ENCODE data around the gene RASA3. TPM values are rescaled to one million over a fixed set of nuclear protein-coding genes. Genes with fewer than 3 reads are reported as not detected.

The RASA3 gene
- total RNA-seq, 1 donor from 2014 or later: 41.1 TPM

DNA sequence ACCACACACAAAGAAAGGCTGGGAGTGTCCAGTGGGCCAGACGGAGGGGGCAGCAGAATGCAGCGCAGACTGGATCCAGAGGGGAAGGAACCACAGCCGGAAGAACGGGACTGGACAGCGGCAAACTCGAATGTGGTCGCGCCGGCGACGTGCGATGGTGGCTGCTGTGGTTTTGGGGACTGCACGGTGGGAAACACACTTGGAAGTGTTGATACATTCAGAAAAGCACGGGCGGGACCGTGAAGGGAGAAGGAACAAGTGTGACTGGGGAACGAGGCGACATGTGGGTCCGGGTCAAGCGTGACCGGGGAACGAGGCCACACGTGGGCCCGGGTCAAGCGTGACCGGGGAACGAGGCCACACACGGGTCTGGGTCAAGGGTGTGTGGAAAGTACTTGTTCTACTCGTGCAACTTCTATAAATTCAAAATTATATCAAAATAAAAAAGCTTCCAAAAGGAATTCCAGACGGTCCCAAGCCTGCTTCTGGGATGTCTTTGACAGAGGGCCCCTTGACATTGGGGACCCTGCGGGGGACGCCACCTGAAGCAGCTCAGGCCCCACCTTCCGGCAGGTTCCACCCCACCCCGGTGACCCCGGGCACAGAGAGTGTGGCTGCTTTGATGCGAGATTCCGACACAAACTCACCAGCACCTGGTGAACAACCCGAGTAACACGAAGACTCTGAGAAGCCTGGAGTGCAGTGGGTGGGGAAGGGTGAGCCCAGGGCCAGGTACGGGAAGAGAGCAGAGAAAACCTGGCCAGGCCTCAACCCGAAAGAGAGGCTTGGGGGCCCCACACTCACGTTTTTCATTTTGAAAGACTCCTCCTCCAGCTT lies 133.4 kb downstream of the RASA3 start:
- TF ChIP-seq, protein P1, sequence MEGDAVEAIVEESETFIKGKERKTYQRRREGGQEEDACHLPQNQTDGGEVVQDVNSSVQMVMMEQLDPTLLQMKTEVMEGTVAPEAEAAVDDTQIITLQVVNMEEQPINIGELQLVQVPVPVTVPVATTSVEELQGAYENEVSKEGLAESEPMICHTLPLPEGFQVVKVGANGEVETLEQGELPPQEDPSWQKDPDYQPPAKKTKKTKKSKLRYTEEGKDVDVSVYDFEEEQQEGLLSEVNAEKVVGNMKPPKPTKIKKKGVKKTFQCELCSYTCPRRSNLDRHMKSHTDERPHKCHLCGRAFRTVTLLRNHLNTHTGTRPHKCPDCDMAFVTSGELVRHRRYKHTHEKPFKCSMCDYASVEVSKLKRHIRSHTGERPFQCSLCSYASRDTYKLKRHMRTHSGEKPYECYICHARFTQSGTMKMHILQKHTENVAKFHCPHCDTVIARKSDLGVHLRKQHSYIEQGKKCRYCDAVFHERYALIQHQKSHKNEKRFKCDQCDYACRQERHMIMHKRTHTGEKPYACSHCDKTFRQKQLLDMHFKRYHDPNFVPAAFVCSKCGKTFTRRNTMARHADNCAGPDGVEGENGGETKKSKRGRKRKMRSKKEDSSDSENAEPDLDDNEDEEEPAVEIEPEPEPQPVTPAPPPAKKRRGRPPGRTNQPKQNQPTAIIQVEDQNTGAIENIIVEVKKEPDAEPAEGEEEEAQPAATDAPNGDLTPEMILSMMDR (IDR thresholded peaks at IDR 0.05; ENCODE audit: insufficient read depth, low read depth, low read length): no peak
- no peak for TF ChIP-seq EZH2 (IDR thresholded peaks at IDR 0.05; ENCODE audit: insufficient read depth, low read length)
- H3K36me3 ChIP-seq (ENCODE audit: insufficient read depth, low read length): peaks cover 22% of the 10 kb centered on the region
- H3K79me2 ChIP-seq (ENCODE audit: insufficient read depth, low read length): no peaks in the 10 kb centered on the region
- FAIRE-seq (no peak), DNase-seq (ENCODE audit: low read depth) (no peak)
- Mint-ChIP-seq H3K27me3 (ENCODE audit: low read depth, unreplicated experiment) (no peaks in the 10 kb centered on the region), H3K36me3 (ENCODE audit: low read depth, unreplicated experiment) (peaks cover 17% of the 10 kb centered on the region), H3K4me1 (ENCODE audit: low read depth, unreplicated experiment) (no peaks in the 10 kb centered on the region), H3K27ac (ENCODE audit: unreplicated experiment) (peak overlapping the region; percentile 62), H3K4me3 (ENCODE audit: unreplicated experiment) (no peak overlapping the region), H3K9me3 (ENCODE audit: unreplicated experiment) (no peaks in the 10 kb centered on the region)
- H3K9ac ChIP-seq (ENCODE audit: low read length): no peak overlapping the region
- no peak overlapping the region for H3K27ac ChIP-seq (ENCODE audit: low read depth, low read length)
- H3K27me3 ChIP-seq (ENCODE audit: insufficient read depth, low read length): no peaks in the 10 kb centered on the region
- peaks cover 14% of the 10 kb centered on the region for H4K20me1 ChIP-seq (ENCODE audit: insufficient read depth, low read length)
- H3K9me3 ChIP-seq (ENCODE audit: insufficient read depth, low read depth, low read length): no peaks in the 10 kb centered on the region
- H3K4me2 ChIP-seq (ENCODE audit: low read length): no peak overlapping the region
- H3K4me1 ChIP-seq (ENCODE audit: insufficient read depth, low read length): no peaks in the 10 kb centered on the region
- no peak overlapping the region for H2AFZ ChIP-seq (ENCODE audit: low read depth, low read length)
- no peak overlapping the region for H3K4me3 ChIP-seq (ENCODE audit: insufficient read depth, low read depth, low read length)

DNA sequence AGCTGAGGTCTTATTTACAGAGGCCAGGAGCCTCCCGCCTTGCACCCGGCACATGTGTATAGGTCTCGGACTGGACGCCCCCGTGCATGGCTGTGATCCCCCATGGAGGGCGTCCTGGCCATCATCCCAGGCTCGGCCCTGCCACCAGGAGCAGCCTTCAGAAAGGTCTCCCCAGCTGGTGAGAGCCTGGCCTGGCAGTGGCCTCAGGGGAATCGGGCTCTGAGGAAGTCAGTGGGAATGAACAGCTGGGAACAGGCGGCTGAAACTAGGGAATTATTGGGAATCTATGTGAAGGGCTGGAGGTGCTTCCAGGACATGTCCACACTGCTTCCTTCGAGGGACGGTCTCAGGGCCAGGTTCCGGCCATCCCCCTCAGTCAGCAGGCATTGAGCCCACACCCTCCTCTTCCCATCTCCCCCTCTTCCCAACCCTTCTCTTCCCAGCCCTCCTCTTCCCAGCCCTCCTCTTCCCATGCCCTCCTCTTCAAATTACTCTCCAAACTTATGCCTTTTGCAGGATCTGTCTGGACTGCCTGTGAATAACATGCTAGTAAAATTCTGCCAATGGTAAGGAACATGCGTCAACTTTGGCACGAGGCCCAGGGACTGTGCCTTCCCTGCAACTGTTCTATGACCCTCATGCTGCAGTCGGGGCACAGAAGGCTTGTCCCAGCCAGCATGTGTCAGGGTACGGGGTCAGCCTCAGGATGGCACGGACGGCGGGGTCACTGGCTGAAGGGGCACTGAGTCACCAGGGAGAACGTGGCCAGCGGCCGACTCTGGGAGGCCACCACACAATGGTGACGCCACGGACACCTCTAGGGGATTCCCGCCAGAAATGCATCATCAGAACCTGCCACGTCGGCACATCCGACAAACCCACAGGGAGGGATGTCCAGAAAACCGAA lies 134.3 kb downstream of the RASA3 start:
- Histone ChIP-seq H3K79me2 (ENCODE audit: insufficient read depth, low read length) (no peaks in the 10 kb centered on the region), H2AFZ (ENCODE audit: low read depth, low read length) (no peak overlapping the region), H3K4me2 (ENCODE audit: low read length) (no peak overlapping the region), H3K9ac (ENCODE audit: low read length) (no peak overlapping the region), H3K4me3 (ENCODE audit: insufficient read depth, low read depth, low read length) (no peak overlapping the region), H3K27ac (ENCODE audit: low read depth, low read length) (no peak overlapping the region), H3K36me3 (ENCODE audit: insufficient read depth, low read length) (peaks cover 23% of the 10 kb centered on the region), H3K4me1 (ENCODE audit: insufficient read depth, low read length) (no peaks in the 10 kb centered on the region), H3K27me3 (ENCODE audit: insufficient read depth, low read length) (no peaks in the 10 kb centered on the region), H4K20me1 (ENCODE audit: insufficient read depth, low read length) (peaks cover 14% of the 10 kb centered on the region), H3K9me3 (ENCODE audit: insufficient read depth, low read depth, low read length) (no peaks in the 10 kb centered on the region)
- no peaks in the 10 kb centered on the region for H3K9me3 Mint-ChIP-seq (ENCODE audit: unreplicated experiment)
- H3K4me3 Mint-ChIP-seq (ENCODE audit: unreplicated experiment): no peak overlapping the region
- FAIRE-seq: no peak
- peaks cover 19% of the 10 kb centered on the region for H3K36me3 Mint-ChIP-seq (ENCODE audit: low read depth, unreplicated experiment)
- no peak overlapping the region for H3K27ac Mint-ChIP-seq (ENCODE audit: unreplicated experiment)
- no peak for TF ChIP-seq EZH2 (IDR thresholded peaks at IDR 0.05; ENCODE audit: insufficient read depth, low read length)
- TF ChIP-seq, protein P1 (IDR thresholded peaks at IDR 0.05; ENCODE audit: insufficient read depth, low read depth, low read length): no peak
- no peaks in the 10 kb centered on the region for H3K4me1 Mint-ChIP-seq (ENCODE audit: low read depth, unreplicated experiment)
- no peaks in the 10 kb centered on the region for H3K27me3 Mint-ChIP-seq (ENCODE audit: low read depth, unreplicated experiment)
- DNase-seq (ENCODE audit: low read depth): no peak

Data from astrocyte (in vitro differentiated cells and primary cell).